Neural cell (in vitro differentiated cells): ENCODE measurements around the gene CEP162.

Source experiments
- CTCF ChIP-seq: fragments of 450-650 bp; IDR thresholded peaks from 2 replicates; pipeline ENCODE4 v1.5.1; 2014; ENCODE audit warnings: antibody characterized with exemption, mild to moderate bottlenecking, moderate library complexity; ENCODE audit not compliant: poor library complexity, severe bottlenecking
- EP300 ChIP-seq: fragments of 450-650 bp; conservative IDR thresholded peaks from 2 replicates; pipeline ENCODE4 v1.6.1; 2014; ENCODE audit warnings: antibody characterized with exemption, mild to moderate bottlenecking, moderate library complexity; ENCODE audit not compliant: poor library complexity, severe bottlenecking
- EZH2 ChIP-seq: fragments of 200-600, 300-800 bp; shearing (Covaris generic), sonication (generic); IDR thresholded peaks from 2 replicates; pipeline ENCODE4 v1.6.1; 2014; ENCODE audit warnings: antibody characterized with exemption, low read length, borderline replicate concordance, mild to moderate bottlenecking; ENCODE audit not compliant: insufficient read depth, poor library complexity, severe bottlenecking
- POLR2AphosphoS5 ChIP-seq: IDR thresholded peaks from 2 replicates; pipeline ENCODE4 v1.6.1; 2012
- RAD21 ChIP-seq: fragments of 450-650 bp; conservative IDR thresholded peaks from 2 replicates; pipeline ENCODE4 v1.6.1; 2014; ENCODE audit warnings: antibody characterized with exemption, mild to moderate bottlenecking, moderate library complexity
- REST ChIP-seq: IDR thresholded peaks from 2 replicates; pipeline ENCODE4 v1.6.1; 2012; ENCODE audit warnings: borderline replicate concordance
- SMC3 ChIP-seq: fragments of 450-650 bp; conservative IDR thresholded peaks from 2 replicates; pipeline ENCODE4 v1.6.1; 2014; ENCODE audit warnings: antibody characterized with exemption, mild to moderate bottlenecking, moderate library complexity; ENCODE audit not compliant: poor library complexity
- TAF1 ChIP-seq: IDR thresholded peaks from 2 replicates; pipeline ENCODE4 v1.6.1; 2012; ENCODE audit warnings: low read depth

GRCh38 chr6:84139311-84139710 is 88.1 kb downstream of the CEP162 start:
- no peak for TF ChIP-seq REST
- TF ChIP-seq EZH2: no peak
- no peak for TF ChIP-seq RAD21
- no peak for TF ChIP-seq CTCF
- no peak for TF ChIP-seq SMC3
- no peak for TF ChIP-seq POLR2AphosphoS5
- no peak for TF ChIP-seq TAF1
- no peak for TF ChIP-seq EP300
